ENCODE results near the gene FCN2. TPM values are rescaled to one million over a fixed set of nuclear protein-coding genes. Genes with fewer than 3 reads are reported as not detected.

Gene FCN2
- total RNA-seq, 1 donor from 2014 or later, result not detected

DNA sequence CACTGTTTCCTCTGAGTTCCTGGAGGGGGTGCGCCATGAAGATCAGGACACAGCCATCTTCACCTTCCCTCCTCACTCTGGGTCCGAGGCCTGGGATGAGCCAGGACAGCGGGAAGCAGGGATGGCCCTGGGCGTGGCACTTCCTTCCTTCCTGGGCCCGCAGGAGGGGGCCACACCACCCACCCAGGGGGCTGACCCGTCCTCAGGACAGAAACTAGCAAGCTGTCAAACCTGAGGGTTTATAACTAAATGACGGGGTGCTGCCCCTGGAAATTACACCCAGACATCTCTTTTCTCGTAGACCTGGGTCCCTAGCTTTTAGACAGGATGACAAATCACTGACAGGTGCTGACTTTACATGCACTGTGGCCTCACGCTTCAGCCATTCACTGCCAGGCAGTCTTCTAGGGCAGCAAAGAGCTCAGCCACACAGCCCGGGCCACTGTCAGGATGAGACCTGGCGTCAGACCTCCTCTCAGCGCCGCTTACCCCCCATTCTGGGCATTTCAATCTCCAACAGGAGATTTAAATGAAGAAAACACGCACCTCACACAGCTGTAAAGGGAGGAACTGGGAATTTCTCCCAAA is 8.1 kb downstream of the FCN2 start:
- peaks cover 4% of the 10 kb centered on the region for H3K4me1 Mint-ChIP-seq
- Histone ChIP-seq H3K36me3 (no peaks in the 10 kb centered on the region), H4K20me1 (ENCODE audit: low read depth) (no peaks in the 10 kb centered on the region), H3F3A (ENCODE audit: low read depth) (no peaks in the 10 kb centered on the region), H3K79me2 (ENCODE audit: low read depth) (no peaks in the 10 kb centered on the region), H3K4me1 (no peaks in the 10 kb centered on the region), H2AFZ (replicated peaks) (no peak overlapping the region), H3K27ac (no peak overlapping the region), H3K9me3 (ENCODE audit: low read depth) (no peaks in the 10 kb centered on the region), H3K4me2 (no peak overlapping the region), H3K4me3 (no peak overlapping the region), H3K9ac (no peak overlapping the region), H3K27me3 (no peaks in the 10 kb centered on the region)
- DNase-seq (ENCODE audit: low spot score), result no peak
- TF ChIP-seq, protein P1, sequence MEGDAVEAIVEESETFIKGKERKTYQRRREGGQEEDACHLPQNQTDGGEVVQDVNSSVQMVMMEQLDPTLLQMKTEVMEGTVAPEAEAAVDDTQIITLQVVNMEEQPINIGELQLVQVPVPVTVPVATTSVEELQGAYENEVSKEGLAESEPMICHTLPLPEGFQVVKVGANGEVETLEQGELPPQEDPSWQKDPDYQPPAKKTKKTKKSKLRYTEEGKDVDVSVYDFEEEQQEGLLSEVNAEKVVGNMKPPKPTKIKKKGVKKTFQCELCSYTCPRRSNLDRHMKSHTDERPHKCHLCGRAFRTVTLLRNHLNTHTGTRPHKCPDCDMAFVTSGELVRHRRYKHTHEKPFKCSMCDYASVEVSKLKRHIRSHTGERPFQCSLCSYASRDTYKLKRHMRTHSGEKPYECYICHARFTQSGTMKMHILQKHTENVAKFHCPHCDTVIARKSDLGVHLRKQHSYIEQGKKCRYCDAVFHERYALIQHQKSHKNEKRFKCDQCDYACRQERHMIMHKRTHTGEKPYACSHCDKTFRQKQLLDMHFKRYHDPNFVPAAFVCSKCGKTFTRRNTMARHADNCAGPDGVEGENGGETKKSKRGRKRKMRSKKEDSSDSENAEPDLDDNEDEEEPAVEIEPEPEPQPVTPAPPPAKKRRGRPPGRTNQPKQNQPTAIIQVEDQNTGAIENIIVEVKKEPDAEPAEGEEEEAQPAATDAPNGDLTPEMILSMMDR (IDR thresholded peaks at IDR 0.05), result no peak
- H3K4me3 Mint-ChIP-seq, result no peak overlapping the region
- H3K27ac Mint-ChIP-seq, result no peak overlapping the region
- no peaks in the 10 kb centered on the region for H3K36me3 Mint-ChIP-seq
- peaks cover 2% of the 10 kb centered on the region for H3K9me3 Mint-ChIP-seq
- H3K27me3 Mint-ChIP-seq (ENCODE audit: insufficient read depth, low read depth), result peaks cover 8% of the 10 kb centered on the region

DNA sequence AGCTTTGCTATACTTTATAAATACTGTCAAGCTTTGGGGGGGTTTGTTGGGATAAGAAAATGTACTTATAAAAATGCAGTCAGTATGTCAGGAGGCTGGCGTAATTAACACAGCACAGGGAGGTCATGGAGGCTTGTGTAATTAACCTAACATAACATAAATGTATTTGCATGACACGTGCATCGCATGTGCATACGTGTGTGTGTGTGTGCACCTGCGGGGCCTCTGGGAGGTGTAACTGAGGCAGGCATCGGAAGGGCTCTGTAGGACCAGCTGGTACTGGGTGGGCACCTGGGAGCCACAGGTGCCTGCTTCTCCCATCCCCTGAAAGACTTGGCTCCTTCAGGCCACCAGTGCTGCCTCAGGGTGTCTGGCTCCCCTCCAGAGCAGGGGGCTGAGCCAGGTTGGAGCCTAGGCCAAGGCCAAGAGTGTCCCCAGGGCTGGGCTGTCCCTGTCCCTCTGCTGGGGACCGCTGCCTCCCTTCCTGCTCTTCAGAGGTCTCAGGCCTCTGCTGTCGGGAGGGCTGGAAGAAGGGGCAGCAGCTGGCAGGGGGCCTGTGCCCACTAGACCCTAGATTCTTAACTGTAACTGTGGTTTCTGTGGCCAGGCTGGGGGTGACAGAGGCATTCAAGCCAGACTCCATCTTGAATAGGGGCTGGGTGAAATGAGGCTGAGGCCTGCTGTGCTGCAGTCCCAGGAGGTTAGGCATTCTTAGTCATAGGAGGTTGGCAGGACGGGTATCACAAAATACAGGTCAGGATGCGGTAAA is 9.0 kb downstream of the FCN2 start:
- Histone ChIP-seq H3K4me3 (no peak overlapping the region), H3K9ac (no peak overlapping the region), H3K36me3 (no peaks in the 10 kb centered on the region), H3K9me3 (ENCODE audit: low read depth) (no peaks in the 10 kb centered on the region), H3K4me2 (no peak overlapping the region), H3K27ac (no peak overlapping the region), H3F3A (ENCODE audit: low read depth) (no peaks in the 10 kb centered on the region), H4K20me1 (ENCODE audit: low read depth) (no peaks in the 10 kb centered on the region), H2AFZ (replicated peaks) (no peak overlapping the region), H3K79me2 (ENCODE audit: low read depth) (no peaks in the 10 kb centered on the region), H3K4me1 (no peaks in the 10 kb centered on the region), H3K27me3 (no peaks in the 10 kb centered on the region)
- Mint-ChIP-seq H3K9me3 (peaks cover 5% of the 10 kb centered on the region), H3K36me3 (no peaks in the 10 kb centered on the region), H3K4me1 (peaks cover 4% of the 10 kb centered on the region), H3K27me3 (ENCODE audit: insufficient read depth, low read depth) (peaks cover 6% of the 10 kb centered on the region), H3K27ac (no peak overlapping the region), H3K4me3 (no peak overlapping the region)
- DNase-seq (ENCODE audit: low spot score), result no peak
- TF ChIP-seq EZH2phosphoT487 (IDR thresholded peaks at IDR 0.05), result no peak
- TF ChIP-seq, protein P1 (IDR thresholded peaks at IDR 0.05), result no peak
- TF ChIP-seq EZH2 (IDR thresholded peaks at IDR 0.05), result no peak

DNA sequence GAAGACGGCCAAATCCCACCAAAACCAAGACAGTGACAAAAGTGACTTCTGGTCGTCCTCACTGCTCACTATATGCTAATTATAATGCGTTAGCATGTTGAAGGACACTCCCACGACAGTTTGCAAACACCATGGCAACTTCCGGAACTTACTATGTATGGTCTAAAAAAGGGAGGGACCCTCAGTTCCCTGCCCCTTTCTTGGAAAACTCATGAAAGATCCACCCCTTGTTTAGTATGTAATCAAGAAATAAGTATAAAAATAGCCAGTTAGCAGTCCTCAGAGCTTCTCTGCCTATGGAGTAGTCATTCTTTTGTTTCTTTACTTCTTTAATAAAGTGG is 9.5 kb downstream of the FCN2 start:
- no peak overlapping the region for H3K4me3 ChIP-seq
- no peak overlapping the region for H3K9ac ChIP-seq
- Mint-ChIP-seq H3K4me3 (no peak overlapping the region), H3K4me1 (peaks cover 4% of the 10 kb centered on the region), H3K27me3 (ENCODE audit: insufficient read depth, low read depth) (peaks cover 6% of the 10 kb centered on the region), H3K9me3 (peaks cover 6% of the 10 kb centered on the region), H3K36me3 (no peaks in the 10 kb centered on the region), H3K27ac (no peak overlapping the region)
- H2AFZ ChIP-seq (replicated peaks), result no peak overlapping the region
- no peaks in the 10 kb centered on the region for H3K79me2 ChIP-seq (ENCODE audit: low read depth)
- H3K27ac ChIP-seq, result no peak overlapping the region
- no peaks in the 10 kb centered on the region for H4K20me1 ChIP-seq (ENCODE audit: low read depth)
- H3K27me3 ChIP-seq, result no peaks in the 10 kb centered on the region
- H3K4me2 ChIP-seq, result no peak overlapping the region
- no peaks in the 10 kb centered on the region for H3K36me3 ChIP-seq
- no peak for DNase-seq (ENCODE audit: low spot score)
- no peaks in the 10 kb centered on the region for H3K4me1 ChIP-seq
- TF ChIP-seq EZH2 (IDR thresholded peaks at IDR 0.05) (no peak), EZH2phosphoT487 (IDR thresholded peaks at IDR 0.05) (no peak)
- TF ChIP-seq, protein P1 (IDR thresholded peaks at IDR 0.05), result no peak
- no peaks in the 10 kb centered on the region for H3K9me3 ChIP-seq (ENCODE audit: low read depth)
- no peaks in the 10 kb centered on the region for H3F3A ChIP-seq (ENCODE audit: low read depth)

All from neural progenitor cell (in vitro differentiated cells).